Gastrocnemius medialis (tissue), 4 donors: ENCODE results near the gene MTF2.

Experiments used
- POLR2A ChIP-seq, 2 donors: fragments of 450-650 bp; IDR thresholded peaks; one replicate each; pipeline ENCODE4 v1.6.1; 2017; ENCODE audit warnings: antibody characterized with exemption in 2 of 2, mild to moderate bottlenecking in 2 of 2, moderate library complexity in 2 of 2
- TF ChIP-seq, protein P1 (sequence below), 5 experiments: fragments of 450-650 bp in 3 of 5; fragments of 200-600 bp in 2 of 5; sonication (generic) in 2 of 5; IDR thresholded peaks in 4 of 5; conservative IDR thresholded peaks in 1 of 5; 1 replicate in 4 of 5; 2 replicates in 1 of 5; pipeline ENCODE4 v1.5.1; 2016 to 2019; ENCODE audit warnings: antibody characterized with exemption in 5 of 5, mild to moderate bottlenecking in 3 of 5, moderate library complexity in 3 of 5

DNA sequence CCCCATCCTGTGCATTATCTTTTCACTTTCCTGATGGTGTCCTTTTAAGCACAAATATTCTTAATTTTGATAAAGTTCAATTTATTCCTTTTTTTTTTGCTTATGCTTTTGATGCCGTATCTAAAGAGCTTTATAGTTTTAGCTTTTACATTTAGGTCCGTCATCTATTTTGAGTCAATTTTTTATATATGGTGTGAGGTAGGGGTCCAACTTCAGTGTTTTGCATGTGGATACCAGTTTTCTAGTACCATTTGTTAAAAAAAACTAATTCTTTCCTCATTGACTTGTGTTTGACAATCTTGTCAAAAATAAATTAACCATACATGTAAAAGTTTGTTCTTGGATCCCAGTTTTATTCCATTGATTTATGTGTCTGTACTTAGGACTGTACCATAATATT lies 4.9 kb downstream of the MTF2 start:
- TF ChIP-seq, protein P1, sequence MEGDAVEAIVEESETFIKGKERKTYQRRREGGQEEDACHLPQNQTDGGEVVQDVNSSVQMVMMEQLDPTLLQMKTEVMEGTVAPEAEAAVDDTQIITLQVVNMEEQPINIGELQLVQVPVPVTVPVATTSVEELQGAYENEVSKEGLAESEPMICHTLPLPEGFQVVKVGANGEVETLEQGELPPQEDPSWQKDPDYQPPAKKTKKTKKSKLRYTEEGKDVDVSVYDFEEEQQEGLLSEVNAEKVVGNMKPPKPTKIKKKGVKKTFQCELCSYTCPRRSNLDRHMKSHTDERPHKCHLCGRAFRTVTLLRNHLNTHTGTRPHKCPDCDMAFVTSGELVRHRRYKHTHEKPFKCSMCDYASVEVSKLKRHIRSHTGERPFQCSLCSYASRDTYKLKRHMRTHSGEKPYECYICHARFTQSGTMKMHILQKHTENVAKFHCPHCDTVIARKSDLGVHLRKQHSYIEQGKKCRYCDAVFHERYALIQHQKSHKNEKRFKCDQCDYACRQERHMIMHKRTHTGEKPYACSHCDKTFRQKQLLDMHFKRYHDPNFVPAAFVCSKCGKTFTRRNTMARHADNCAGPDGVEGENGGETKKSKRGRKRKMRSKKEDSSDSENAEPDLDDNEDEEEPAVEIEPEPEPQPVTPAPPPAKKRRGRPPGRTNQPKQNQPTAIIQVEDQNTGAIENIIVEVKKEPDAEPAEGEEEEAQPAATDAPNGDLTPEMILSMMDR (IDR thresholded peaks at IDR 0.05 in 4 of 5, conservative IDR thresholded peaks at IDR 0.05 in 1 of 5) = no peak
- no peak for TF ChIP-seq POLR2A (IDR thresholded peaks at IDR 0.05)
